OCI-M1 (cell line): ENCODE results near the gene KCNAB1.

ENCODE experiments used
- DNase-seq: peaks from one replicate; lab custom pipeline; 2025; lab: John Stamatoyannopoulos, UW

The KCNAB1 gene

DNA sequence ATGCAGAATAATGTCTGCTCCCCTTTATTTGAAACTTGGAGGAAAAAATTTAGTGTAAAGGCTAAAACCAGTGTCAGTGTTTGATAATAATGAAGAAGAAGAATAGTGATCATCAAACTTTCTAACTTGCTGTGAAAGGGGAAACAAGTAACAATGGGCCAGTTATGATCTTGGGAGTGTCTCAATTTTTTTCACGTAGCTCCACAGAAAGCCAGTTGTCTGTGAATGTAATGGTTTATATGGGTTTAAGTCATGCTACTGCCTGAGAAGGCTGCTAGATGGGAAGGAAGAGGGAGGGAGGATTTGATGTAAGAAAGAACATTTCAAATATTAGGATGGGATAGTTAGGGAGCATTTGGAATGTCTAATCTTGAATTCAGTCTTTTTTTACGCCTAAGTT is 455.7 kb downstream of the KCNAB1 start:
- no peak for DNase-seq

DNA sequence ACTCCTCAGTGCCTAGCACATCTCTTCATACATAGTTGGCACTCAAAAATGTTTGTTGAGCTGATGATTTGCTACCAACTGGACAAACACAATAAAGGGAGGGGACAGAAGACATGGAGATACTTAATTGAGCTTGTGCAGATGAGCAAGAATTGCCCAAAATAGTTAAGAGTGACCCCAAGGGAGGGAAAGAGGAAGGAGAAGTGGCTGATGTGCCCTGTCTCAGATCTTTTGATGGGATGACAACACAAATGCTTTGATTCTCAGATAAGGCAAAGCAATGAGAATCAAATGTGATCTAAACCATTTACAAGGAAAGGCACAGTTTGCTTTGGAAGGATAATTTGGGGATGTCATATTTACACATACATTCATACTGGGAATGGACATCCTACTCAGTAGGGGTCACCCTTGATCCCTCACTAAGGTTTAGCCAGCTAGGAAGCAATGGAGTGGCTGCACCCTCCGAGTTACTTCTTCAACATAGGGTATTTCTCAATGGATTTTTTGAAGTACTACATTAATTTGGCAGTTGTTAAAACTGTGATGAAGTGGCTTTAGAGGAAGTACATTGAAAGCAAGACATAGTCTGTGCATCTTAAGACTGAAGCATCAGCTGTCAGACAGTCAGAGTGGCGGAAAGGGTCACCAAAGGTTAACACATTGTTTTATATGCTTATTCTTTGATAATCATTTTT is 456.4 kb downstream of the KCNAB1 start:
- DNase-seq, result peak; percentile 11

GRCh38 chr3:156577736-156578135 is 457.4 kb downstream of the KCNAB1 start:
- DNase-seq, result peak; percentile 11

- DNase-seq, result peak; percentile 87
Observed at GRCh38 chr3:156579427-156579851, 459.1 kb downstream of the KCNAB1 start.

GRCh38 chr3:156581033-156581432 is 460.7 kb downstream of the KCNAB1 start:
- no peak for DNase-seq

- no peak for DNase-seq
Observed at GRCh38 chr3:156581954-156582353, 461.6 kb downstream of the KCNAB1 start.

DNA sequence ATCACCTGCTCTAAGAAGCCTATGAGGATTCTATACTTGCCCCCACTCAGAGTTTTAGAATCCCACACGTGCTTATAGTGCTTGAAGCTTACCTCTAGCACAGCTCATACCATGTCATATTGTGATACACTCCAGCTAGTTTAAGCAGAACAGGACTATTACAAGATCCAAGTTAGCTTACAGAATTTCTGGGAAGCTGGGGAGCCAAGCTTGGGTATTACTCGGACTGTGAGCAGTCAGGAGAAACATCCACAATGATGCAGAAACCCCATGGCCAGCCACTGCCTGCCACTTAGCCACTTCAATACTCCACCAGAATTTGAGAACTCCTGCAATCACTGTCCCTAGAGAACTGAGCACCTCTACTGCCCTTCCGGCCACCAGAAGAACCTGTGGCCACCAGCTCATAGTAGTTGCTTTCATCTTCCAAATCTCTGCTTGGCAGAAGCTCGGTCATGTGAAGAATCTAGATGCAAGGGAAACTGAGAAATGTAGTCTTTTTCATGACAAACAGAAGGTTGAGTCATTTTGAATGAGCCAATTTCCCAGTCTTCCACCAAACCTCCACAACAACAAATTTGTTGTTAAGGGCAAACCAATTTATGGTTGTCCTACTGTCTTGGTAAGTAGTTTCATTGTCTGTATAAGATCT is 462.3 kb downstream of the KCNAB1 start:
- DNase-seq, result no peak

DNA sequence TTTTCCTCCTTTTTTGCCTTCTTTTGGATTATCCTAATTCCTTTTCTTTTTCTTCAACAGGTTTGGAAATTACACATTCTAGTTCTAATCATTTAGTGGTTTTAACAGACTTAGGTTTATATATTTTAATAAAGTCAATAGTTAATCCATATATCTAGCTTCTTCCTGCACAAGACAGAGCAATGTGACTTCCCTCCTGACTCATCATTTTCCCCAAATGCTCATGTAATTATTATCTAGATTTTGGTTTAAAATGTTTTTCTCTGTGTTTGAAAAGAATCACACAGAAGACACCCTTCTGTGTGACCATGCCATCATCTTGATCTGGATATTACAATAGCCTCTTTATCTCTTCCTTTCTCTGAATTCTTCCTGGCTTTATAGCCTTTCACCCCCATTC is 463.1 kb downstream of the KCNAB1 start:
- peak; percentile 19 for DNase-seq

- no peak for DNase-seq
Observed at GRCh38 chr3:156586905-156587759, 466.8 kb downstream of the KCNAB1 start.

DNA sequence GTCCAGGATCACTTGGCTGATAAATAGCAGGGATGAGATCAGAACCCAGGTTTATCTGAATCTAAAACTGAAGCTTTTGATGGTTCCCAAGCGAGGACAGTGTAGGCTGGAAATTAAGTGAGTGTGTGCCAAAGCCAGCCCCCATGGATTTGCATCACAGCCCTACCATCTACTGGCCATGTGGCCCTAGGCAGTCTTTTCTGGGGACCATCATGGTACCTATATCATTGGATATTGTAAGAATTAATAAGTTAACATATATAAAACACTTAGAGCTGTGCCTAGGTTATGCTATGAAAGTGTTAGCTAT is 467.3 kb downstream of the KCNAB1 start:
- no peak for DNase-seq
